ENCODE results near the gene PTTG1IP.

PTTG1IP gene

GRCh38 chr21:44905728-44906090 is 32.2 kb upstream of the PTTG1IP start:
- DNase-seq (ENCODE audit: low read depth): no peak
- H3K4me3 ChIP-seq (ENCODE audit: low read depth, low read length): no peak overlapping the region
- TF ChIP-seq POLR2A (IDR thresholded peaks at IDR 0.05; ENCODE audit: extremely low read depth, insufficient read length) (no peak), MAX (IDR thresholded peaks at IDR 0.05; ENCODE audit: low read depth, low read length) (no peak), CTCF (IDR thresholded peaks at IDR 0.05; ENCODE audit: low read depth, low read length) (no peak), MYC (IDR thresholded peaks at IDR 0.05; ENCODE audit: low read depth, low read length) (no peak)

- no peak for DNase-seq (ENCODE audit: low read depth)
- TF ChIP-seq CTCF (IDR thresholded peaks at IDR 0.05; ENCODE audit: low read depth, low read length) (no peak), MYC (IDR thresholded peaks at IDR 0.05; ENCODE audit: low read depth, low read length) (no peak), POLR2A (IDR thresholded peaks at IDR 0.05; ENCODE audit: extremely low read depth, insufficient read length) (no peak), MAX (IDR thresholded peaks at IDR 0.05; ENCODE audit: low read depth, low read length) (no peak)
- H3K4me3 ChIP-seq (ENCODE audit: low read depth, low read length): no peak overlapping the region
Measured at GRCh38 chr21:44905016-44905727, 31.7 kb upstream of the PTTG1IP start.

- DNase-seq (ENCODE audit: low read depth): no peak
- no peak overlapping the region for H3K4me3 ChIP-seq (ENCODE audit: low read depth, low read length)
- TF ChIP-seq MYC (IDR thresholded peaks at IDR 0.05; ENCODE audit: low read depth, low read length): no peak
- no peak for TF ChIP-seq CTCF (IDR thresholded peaks at IDR 0.05; ENCODE audit: low read depth, low read length)
- no peak for TF ChIP-seq MAX (IDR thresholded peaks at IDR 0.05; ENCODE audit: low read depth, low read length)
- TF ChIP-seq POLR2A (IDR thresholded peaks at IDR 0.05; ENCODE audit: extremely low read depth, insufficient read length): no peak
Measured at GRCh38 chr21:44904141-44904923, 30.8 kb upstream of the PTTG1IP start.

- no peak overlapping the region for H3K4me3 ChIP-seq (ENCODE audit: low read depth, low read length)
- no peak for TF ChIP-seq MYC (IDR thresholded peaks at IDR 0.05; ENCODE audit: low read depth, low read length)
- TF ChIP-seq MAX (IDR thresholded peaks at IDR 0.05; ENCODE audit: low read depth, low read length): no peak
- TF ChIP-seq CTCF (IDR thresholded peaks at IDR 0.05; ENCODE audit: low read depth, low read length): no peak
- no peak for TF ChIP-seq POLR2A (IDR thresholded peaks at IDR 0.05; ENCODE audit: extremely low read depth, insufficient read length)
- DNase-seq (ENCODE audit: low read depth): no peak
Measured at GRCh38 chr21:44903689-44904088, 30.2 kb upstream of the PTTG1IP start.

- no peak for DNase-seq (ENCODE audit: low read depth)
- H3K4me3 ChIP-seq (ENCODE audit: low read depth, low read length): no peak overlapping the region
- TF ChIP-seq CTCF (IDR thresholded peaks at IDR 0.05; ENCODE audit: low read depth, low read length) (no peak), MYC (IDR thresholded peaks at IDR 0.05; ENCODE audit: low read depth, low read length) (no peak), MAX (IDR thresholded peaks at IDR 0.05; ENCODE audit: low read depth, low read length) (no peak), POLR2A (IDR thresholded peaks at IDR 0.05; ENCODE audit: extremely low read depth, insufficient read length) (no peak)
Measured at GRCh38 chr21:44903050-44903685, 29.7 kb upstream of the PTTG1IP start.
